Left kidney (tissue), 2 donors: ENCODE measurements around the gene MAP3K14. TPM values are rescaled to one million over a fixed set of nuclear protein-coding genes. Genes with fewer than 3 reads are reported as not detected.
"Not testable (repeated sequence)": the region's sequence is repeated elsewhere in the genome, so short reads cannot be mapped to it uniquely, and the experiment has no call there.

Source experiments
- DNase-seq: peaks from one replicate; pipeline ENCODE4 v3.0.0-alpha.2; 2013
- polyA plus RNA-seq: library from polyadenylated mRNA; unstranded; fragments of 120-200 nt; gene quantifications from one replicate; pipeline ENCODE4 v1.2.1, GENCODE V29; 2013; ENCODE audit not compliant: insufficient read length

The MAP3K14 gene
- polyA plus RNA-seq, 1 donor, result 5.1 TPM

DNA sequence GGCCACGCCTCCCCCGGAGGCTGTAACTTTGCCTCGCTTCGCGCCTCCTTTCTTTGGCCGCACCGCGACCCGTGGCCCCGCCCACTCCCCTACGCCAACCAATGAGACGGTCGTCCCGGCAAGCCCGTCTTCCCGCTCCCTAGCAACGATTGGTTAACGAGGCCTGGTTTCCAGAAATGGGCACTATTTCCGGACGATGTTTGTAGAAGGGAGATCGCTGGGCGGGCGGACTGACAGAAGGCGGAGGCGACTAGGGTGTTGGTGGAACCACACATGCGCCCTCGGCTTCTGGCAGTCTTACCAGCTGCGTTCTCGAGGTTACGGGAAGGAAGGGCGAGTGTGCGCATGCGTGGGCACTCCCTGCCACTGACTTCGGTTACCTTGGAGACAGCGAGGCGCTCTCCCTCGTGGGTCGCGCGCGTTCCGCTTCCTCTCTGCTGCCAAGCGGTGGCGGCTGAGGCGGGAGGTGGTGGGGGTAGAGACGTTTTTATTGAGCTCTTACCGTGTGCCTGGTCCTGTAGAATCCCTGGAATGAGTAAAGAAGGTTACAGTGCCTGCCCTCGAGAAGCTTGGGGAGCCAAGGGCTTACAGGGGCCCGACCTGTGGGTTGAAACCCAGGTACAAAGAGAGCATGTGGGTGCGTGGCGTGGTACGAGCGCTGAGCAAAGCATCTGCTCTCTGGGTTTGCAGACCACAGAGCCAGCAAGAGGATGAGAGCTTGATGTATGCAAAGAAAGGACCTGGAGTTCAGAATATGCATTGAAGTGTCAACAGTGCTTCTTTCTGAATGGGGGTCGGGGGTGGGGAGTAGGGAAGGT lies 500 bp upstream of the MAP3K14 start:
- peak; percentile 100 for DNase-seq

DNA sequence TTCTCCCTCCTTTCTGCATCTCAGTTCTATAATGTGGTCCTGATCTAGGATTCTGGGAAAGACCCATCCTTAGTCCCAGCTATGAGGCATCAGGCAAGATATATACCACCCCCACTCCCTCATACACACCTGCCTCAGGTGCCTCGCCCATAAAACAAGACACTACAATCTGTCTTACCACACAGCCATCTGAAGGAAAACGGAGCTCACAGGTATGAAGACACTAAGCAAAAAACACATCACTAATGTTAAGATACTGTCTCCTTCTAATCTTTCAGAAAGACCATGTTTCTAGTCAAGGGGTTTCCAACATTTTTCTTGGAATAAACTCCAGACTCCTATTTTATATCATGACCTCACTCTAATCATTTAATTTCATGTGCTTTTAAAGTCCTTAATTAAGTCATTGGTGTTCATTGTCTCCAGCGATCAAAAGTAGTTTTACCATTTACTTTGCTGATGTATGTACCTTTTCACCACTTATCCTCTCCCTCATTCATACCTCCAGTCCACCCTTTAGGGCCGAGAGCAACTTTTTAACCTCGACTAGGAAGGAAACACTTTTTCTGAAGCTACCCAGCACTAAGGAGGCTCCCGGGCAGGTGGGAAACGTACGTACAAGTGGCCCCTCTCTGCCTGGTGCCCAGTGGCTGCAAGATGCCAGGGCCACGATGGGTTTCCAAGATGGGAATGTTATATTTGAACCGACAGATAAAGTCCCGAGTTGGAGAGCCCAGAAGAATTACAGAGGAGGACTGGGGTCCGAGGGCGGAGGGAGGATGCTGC lies 979 bp downstream of the MAP3K14 start:
- no peak for DNase-seq

DNA sequence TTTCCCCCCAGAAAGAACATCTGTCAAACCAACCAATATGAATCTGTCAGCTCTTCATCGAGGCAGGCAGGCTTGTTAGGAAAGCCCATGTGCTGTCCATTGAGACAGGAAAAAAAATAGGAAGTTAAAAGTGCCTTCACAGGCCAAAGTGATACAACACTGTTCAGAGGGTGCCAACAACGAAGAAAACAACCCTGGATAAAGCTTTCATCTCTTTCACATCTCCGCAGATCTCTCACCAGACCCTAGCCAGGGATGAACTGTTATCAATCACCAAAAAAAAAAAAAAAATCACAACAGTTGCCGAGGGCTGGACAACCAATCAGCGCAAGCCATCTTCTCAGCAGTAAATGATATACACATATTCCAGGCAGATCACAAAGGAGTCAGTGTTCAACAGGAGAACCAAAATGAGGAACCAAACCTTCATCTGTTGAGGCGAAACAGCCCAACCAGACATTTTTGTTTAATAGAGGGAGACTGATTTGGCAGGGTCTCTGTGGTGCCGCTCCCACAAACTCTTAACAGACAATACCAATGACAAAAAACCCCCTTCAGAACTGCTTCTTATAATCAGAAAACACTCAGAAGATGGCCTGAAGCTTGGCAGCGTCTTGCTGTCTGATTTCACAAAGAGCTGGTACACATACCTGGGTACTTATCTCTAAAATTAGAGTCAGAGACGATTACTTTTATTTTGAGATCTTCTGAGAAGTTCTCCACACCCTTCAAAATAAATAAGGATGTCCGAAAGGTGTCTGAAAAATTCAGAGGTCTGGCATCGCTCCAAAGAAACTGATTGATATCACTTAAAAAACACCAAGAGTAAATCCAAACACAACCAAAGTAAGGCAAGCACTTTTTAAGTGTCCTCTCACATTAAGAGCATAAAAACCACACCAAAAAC lies 1.8 kb downstream of the MAP3K14 start:
- no peak for DNase-seq

DNA sequence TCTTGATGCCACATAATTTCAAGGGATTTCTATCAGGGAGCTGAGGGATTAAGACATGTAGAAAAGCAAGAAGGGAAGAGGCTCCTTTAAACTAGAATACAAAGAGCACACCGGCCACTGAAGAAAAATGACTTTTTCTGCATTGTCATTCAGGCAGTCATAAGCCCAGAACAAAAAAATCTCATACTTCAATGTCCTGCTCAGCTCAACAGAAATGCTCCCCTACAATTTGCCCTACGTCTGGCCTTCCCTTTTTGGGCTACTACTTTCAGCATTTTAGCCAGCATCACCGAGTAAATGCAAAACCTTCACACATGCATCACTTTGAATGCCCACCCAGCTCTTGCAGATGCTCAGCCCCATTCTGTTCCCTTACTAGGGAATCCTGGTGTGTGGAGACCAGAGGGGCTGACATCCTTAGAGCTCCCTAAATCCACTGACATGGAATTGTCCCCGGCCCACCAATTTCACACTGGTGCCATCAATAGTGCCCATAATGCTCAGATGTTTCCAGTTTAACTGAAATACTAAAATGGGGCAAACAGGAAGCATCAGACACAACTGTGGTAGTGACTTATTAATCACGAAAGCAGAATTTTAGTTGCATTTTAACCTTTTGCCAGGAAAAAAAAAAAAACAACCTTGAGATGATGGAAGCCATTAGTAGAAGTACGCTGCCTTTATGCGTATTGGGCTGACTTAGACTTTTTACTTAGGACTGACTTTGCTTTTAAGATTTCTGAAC lies 2.7 kb downstream of the MAP3K14 start:
- DNase-seq, result no peak

DNA sequence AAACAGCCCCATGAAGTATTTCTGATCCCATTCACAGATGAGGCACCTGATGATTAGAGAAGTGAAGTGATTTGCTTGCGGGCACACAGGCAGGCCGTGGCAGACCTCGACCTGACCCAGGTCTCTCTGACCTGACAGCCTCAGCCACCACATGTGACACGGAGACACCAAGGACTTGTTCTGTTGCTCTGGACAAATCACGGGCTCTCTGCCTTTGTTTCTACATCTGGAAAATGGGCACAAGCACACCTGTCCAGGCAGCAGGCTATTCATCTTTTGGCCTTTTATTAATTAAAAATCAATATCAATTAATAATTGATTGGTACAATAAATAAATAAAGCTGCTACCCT lies 3.4 kb downstream of the MAP3K14 start:
- DNase-seq, result no peak

DNA sequence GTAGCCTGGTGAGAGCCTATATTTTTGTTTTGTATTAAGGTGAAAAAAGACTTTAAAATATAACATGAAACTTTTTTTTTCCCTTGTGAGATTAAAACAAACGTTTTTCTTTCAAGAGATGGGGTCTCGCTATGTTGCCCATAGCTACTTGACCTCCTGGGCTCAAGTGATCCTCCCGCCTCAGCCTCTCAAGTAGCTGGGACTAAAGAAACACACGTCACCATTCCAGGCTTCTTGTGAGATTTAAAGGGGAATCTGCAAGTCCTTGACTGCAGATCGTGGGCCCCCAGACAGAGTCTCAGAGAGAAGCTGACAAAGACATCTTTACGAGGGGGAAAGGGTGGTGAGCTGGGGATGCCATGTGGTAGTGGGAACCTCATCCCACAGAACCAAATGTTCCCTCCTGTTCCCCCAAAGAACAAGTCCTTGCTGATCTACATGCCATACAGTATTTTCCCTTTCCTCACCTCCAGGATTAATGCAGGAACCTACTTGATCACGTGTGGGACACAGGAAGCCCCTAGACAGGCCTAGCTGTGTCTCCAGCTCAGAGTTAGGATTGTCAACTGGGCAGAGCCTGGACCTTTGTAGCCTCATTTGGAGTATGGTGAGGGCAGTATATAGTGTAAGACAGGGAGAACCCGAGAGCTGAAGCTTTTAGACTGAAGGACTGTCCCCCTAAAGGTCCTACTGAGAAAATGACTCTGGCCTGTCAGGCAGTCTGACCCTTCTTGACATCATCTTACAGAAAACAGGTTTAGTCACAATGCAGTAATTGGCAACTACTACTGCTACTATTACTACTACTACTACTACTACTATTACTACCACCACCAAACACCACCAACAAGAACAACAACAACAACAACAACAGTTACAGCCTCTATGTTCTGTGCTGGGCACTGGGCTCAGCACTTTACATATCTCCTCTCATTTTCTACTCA lies 4.1 kb downstream of the MAP3K14 start:
- no peak for DNase-seq

DNA sequence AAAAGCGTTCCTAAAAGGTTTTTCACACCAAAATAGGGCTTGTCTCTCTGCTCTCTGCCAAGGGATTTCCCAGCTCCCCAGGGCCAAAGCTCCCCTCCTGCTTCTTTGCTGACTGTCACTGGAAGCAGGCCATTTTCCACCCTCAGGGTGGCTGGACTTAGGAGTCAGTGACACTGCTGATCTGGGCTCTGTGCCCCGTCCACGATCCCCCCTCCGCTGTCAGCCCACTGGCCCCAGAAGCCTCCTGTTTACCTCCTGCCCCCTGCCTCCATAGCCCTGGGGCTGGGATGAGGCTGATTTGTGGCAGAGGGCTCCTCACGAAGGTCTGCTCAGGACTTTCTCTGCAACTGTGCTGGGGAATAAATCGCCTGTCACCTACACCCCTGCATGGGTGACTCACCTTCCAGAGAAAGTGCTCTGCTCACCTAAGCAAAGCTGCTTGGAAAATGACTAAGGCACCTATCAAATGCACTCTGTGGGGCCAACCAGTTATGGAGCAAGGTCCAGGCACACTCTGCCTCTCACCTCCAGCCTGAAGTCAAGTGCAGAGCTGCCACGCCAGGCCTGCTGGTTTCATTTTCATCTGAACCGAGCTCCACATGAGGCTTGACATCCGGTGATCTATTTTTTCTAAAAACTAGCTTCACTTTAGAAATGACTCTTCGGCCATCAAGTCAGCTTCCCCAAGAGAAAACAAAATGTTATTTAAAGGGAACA lies 4.9 kb downstream of the MAP3K14 start:
- DNase-seq, result no peak

DNA sequence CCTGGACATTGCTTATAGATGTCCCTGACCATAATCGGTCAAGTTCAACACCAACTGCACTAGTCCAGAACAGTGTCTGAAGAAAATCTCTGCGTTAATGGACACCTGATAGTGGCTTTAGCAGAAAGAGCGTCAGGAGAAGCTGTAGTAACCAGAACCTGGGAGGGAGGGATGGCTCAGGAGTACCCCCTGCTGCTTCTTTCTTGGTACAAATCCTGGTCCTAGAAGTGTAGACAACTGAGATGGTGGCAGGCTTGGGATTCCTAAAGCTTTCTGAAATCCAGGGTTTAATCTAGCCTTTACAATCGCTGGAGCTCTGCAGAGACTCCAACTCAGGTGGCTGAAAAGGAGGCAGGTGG lies 5.4 kb downstream of the MAP3K14 start:
- DNase-seq, result no peak

DNA sequence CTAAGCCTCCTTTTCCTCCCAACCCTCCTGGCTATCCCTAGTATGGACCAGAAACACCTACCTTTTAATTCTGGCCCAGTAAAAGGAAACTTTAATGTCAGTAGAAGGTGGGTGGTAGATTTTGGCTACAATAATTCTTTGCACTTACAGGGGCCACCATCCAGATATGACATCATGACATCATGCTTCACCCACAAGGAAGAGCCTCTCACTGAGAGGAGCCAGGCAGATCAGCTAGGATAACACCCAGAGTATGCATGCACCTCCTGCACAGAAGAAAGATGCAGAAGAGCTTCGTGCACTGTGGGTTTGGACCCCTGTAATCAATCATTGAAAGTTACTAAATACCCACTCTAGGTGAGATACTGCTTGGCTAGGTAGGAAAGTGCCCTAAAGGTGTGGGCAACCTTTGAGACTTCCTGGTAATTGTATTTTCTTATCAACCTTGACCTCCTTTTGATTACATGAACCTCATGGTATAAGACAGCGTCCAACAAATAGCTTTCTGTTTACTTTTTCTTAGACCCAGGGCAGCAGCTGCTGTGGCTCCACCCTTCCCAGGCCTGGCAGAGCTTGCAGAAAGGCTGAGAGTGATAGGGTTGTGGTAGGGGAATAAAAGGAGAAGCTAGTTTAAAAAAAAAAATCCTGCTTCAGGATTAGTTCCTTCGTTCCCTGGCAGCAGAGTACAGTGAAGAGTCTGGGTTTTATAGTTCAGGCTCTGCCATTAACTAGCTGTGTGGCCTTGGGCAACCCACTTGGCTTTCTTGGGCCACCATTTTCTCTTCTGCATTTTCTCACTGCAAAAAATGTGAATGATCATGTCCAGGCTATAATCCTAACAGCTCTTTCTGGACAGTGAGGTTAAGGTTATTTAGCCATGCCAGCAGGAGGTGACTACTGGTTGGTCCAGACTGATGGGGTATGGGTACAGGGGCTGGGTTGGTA lies 6.2 kb downstream of the MAP3K14 start:
- DNase-seq, result no peak

DNA sequence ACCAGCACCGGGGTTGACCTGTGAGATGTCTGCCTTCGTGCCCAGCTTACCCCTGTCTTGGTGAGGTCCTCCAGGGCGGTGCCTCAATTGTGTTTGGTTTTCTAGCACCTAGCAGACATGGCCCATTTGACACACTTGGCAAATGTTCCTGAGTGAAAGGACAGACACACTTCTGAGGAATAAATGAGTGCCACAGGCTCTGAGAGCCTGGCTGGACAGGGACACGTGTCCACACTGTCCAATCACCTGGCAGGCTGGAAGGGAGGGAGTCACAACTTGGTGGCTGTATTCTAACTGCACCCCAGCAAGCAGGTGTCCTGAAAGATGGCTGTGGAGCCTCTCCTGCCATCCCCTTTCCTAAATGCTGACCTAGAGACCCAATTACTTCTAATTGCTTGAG lies 7.4 kb downstream of the MAP3K14 start:
- no peak for DNase-seq

DNA sequence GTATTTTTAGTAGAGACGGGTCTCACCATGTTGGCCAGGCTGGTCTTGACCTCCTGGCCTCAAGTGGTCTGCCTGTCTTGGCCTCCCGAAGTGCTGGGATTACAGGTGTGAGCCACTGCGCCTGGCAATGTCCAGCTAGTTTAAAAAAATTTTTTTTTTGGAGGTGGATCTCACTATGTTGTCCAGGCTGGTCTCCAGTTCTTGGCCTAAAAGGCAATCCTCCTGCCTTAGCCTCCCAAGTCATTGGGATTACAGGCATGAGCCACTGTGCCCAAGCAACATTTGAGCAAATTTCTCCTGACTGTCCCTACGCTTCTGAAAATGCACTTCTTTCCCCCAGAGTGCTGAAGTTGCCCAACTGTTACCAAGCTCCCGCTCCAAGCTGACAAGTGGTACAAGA lies 8.0 kb downstream of the MAP3K14 start:
- DNase-seq, result no peak

DNA sequence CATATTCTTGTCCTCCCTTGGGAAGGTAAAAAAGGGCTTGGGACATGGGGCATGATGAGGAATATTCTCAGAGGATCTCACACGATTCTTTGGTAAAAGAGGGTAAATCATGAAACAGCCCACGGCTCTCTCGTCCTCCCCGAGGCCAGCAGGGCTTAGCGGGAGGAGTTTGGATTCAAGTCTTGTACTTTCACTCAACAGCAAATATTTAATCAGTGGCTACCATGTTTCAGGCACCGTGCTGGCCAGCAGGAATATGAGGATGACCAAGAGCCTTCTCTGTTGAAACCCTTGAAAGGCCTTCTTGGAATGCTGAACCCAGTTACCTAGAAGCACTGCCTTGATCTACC lies 8.8 kb downstream of the MAP3K14 start:
- no peak for DNase-seq

DNA sequence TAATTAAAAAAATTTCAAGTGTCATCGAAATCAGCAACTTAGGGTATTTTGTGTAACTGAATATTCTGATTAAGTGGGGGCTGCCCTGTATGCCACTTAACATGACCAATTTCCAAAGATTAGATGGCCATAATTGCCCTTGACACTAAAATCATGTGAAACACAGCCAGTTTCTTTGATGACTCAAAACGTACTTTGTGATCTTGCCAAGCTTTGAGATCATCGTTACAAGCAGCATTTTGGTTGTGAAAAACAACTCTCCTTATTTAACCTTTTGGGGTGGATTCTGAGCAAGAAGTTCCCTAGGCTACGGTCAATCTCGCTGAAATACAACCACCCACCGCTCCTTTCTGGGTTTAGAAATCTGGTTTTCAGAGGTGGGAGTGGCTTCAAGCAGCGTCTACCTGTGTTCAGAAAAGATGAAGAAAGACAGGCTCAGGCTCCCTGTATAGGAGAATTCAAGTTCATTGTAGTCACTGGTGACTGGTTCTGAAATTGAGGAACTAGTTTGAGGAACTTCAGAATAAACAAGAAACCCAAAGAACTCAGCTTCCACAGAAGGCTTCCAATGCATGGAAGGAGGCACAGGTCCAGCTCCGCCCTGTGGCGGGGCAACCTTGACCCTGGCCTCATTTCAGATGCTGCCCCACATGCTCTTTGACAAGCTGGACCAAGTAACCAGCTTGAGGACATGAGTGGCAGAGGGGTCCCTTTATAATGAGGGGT lies 9.4 kb downstream of the MAP3K14 start:
- no peak for DNase-seq

DNA sequence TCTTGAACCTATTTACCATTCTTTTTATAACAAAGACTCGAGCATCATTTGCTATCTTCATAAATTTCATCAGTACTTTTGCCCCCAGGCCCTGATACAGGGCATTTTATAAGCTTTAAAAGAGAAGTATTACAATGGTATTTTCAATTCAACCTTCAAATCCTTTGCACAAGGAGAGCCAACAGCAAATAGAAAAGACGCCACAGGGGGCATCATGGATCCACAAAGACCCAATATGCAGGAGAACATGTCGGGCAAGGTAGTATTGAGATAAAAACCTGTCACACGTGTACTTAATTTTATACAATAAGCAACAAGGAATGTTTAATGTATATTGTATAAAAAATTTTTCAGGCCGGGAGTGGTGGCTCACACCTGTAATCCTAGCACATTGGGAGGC lies 10.2 kb downstream of the MAP3K14 start:
- no peak for DNase-seq

DNA sequence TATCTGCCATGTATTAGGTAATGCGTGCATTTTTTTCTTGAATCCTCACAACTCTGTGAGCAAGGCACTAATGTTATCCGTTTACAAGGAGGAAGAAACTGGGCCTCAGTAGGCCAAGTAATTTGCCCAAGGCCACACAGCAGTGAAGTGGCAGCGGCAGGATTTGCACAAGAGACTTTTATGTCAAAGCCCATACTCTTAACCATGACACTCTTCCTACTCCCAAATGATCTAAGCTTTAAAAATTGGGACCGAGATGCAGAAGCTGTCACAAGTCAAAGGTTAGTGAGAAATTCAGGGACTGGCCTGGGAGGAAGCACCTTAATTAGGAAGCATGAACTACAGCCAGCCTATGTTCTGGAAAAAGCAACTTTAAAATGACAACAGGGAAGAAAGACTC lies 10.7 kb downstream of the MAP3K14 start:
- DNase-seq, result no peak

DNA sequence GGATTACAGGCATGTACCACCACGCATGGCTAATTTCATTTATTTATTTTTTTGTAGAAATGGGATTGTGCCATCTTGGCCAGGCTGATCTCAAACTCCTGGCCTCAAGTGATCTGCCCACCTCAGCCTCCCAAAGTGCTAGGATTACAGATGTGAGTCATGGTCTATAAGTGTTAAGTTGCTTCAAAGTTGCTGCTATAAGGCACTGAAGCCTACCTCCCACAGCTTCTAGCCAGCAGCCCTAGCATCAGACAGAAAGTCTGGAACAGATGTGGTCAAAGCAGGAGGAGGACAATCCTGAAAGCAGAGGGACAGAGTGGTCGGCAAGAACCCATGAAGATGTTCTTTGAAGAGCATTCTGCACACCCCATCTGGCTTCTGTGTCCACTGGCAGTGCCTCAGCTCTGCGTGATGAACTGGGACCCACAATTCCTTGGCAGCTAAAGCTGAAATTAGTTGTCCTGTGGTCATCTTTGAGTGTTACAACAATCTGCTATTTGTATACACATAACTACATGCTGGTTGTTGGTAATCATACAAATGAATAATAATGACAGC lies 11.2 kb downstream of the MAP3K14 start:
- no peak for DNase-seq

DNA sequence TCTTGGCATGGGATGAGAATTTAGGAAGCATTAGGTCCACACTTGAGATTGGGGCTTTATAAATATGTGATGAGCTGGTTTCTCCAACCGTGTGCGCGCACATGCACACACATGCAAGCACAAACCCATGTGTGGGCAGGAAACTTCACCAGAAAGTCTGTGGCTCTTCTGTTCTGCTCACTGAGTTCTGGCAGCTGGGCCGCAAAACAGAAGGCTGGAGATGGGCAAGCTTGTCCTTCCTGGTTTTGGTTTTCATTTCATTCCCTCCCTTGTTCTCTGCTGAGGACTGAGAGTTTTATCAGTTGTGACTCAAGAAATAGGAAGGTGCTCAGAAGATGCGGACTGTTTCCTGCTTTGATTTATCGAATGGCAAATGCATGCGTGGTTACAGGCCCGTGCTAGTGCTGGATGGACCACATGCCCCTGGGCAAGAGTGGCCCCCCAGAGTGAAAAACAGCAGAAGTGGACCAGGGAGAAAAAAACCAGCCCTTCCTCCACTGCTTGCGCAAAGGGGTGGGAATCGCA lies 14.1 kb downstream of the MAP3K14 start:
- DNase-seq, result no peak

DNA sequence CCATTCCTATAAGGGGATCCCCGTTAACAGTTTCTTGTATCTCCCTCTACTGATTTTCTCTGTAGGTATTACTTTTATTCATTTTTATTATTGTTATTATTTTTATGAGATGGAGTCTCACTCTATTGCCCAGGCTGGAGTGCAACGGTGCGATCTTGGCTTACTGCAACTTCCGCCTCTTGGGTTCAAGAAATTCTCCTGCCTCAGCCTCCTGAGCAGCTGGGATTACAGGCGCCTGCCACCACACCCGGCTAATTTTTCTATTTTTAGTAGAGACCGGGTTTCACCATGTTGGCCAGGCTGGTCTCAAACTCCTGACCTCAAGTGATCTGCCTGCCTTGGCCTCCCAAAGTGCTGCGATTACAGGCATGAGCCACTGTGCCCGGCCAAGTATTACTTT lies 14.6 kb downstream of the MAP3K14 start:
- not testable (repeated sequence) for DNase-seq
